ENCODE data around the gene FBXO10. TPM values are rescaled to one million over a fixed set of nuclear protein-coding genes. Genes with fewer than 3 reads are reported as not detected.

FBXO10 gene
- total and polyA plus RNA-seq, 10 of the 15 experiments (the other 5 are each of a cell fraction or from before 2014, with no cell fraction given), result 1.6 to 17.2 (median 9.6) TPM

DNA sequence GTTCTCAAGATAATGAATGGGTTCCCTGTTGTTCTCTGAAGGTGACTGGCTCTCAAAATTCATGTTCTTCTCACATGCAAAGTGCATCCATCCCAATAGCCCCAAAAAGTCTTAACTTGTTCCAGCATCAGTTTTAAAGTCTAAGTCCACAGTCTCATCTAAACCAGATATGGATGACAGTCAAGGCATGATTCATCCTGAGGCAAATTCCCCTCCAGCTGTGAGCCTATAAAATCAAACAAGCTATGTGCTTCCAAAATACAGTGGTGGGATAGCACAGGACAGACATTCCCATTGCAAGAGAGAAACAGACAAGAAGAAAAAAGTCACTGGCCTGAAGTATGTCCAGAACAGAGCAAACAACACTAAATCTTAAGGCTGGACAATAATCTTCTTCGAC lies 25.4 kb downstream of the FBXO10 start (continued):
- TF ChIP-seq, protein P1, sequence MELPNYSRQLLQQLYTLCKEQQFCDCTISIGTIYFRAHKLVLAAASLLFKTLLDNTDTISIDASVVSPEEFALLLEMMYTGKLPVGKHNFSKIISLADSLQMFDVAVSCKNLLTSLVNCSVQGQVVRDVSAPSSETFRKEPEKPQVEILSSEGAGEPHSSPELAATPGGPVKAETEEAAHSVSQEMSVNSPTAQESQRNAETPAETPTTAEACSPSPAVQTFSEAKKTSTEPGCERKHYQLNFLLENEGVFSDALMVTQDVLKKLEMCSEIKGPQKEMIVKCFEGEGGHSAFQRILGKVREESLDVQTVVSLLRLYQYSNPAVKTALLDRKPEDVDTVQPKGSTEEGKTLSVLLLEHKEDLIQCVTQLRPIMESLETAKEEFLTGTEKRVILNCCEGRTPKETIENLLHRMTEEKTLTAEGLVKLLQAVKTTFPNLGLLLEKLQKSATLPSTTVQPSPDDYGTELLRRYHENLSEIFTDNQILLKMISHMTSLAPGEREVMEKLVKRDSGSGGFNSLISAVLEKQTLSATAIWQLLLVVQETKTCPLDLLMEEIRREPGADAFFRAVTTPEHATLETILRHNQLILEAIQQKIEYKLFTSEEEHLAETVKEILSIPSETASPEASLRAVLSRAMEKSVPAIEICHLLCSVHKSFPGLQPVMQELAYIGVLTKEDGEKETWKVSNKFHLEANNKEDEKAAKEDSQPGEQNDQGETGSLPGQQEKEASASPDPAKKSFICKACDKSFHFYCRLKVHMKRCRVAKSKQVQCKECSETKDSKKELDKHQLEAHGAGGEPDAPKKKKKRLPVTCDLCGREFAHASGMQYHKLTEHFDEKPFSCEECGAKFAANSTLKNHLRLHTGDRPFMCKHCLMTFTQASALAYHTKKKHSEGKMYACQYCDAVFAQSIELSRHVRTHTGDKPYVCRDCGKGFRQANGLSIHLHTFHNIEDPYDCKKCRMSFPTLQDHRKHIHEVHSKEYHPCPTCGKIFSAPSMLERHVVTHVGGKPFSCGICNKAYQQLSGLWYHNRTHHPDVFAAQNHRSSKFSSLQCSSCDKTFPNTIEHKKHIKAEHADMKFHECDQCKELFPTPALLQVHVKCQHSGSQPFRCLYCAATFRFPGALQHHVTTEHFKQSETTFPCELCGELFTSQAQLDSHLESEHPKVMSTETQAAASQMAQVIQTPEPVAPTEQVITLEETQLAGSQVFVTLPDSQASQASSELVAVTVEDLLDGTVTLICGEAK (IDR thresholded peaks at IDR 0.05; ENCODE audit: borderline replicate concordance), result no peak
- TF ChIP-seq IRF3 (IDR thresholded peaks at IDR 0.05) (no peak), ZNF592 (IDR thresholded peaks at IDR 0.05) (no peak), ZNF622 (IDR thresholded peaks at IDR 0.05) (no peak), STAT1 (conservative IDR thresholded peaks at IDR 0.05) (no peak), NRF1 (conservative IDR thresholded peaks at IDR 0.05; ENCODE audit: low read depth, low read length) (no peak), SIN3A (IDR thresholded peaks at IDR 0.05; ENCODE audit: low read depth, low read length) (no peak), CEBPB (IDR thresholded peaks at IDR 0.05; ENCODE audit: borderline replicate concordance in 1 of 2, low read depth in 2 of 2, low read length in 2 of 2) (no peak), SMAD1 (IDR thresholded peaks at IDR 0.05; ENCODE audit: low read depth, partially characterized antibody) (no peak)
- TF ChIP-seq, protein P2, sequence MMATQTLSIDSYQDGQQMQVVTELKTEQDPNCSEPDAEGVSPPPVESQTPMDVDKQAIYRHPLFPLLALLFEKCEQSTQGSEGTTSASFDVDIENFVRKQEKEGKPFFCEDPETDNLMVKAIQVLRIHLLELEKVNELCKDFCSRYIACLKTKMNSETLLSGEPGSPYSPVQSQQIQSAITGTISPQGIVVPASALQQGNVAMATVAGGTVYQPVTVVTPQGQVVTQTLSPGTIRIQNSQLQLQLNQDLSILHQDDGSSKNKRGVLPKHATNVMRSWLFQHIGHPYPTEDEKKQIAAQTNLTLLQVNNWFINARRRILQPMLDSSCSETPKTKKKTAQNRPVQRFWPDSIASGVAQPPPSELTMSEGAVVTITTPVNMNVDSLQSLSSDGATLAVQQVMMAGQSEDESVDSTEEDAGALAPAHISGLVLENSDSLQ (IDR thresholded peaks at IDR 0.05), result no peak
